H1 (cell line): ENCODE measurements around the gene ATP9B.

ENCODE experiments used
- CHD1 ChIP-seq: IDR thresholded peaks from 2 replicates; pipeline ENCODE4 v1.6.1; 2012; ENCODE audit warnings: low read depth, low read length, improper control_type of control experiment
- CHD7 ChIP-seq: fragments of 300-600 bp; sonication (generic); IDR thresholded peaks from 2 replicates; pipeline ENCODE4 v1.7.1; 2012; ENCODE audit warnings: low read length, moderate library complexity, mild to moderate bottlenecking, inconsistent platforms; ENCODE audit not compliant: insufficient replicate concordance
- CTCF ChIP-seq, 3 experiments: IDR thresholded peaks; 1 replicate in 2 of 3; 2 replicates in 1 of 3; pipeline versions ENCODE4 v1.5.1 to v1.6.1; 2011; ENCODE audit warnings: low read length in 3 of 3, mild to moderate bottlenecking in 3 of 3, inconsistent platforms in 2 of 3, low read depth in 1 of 3, moderate library complexity in 1 of 3; ENCODE audit not compliant: insufficient read depth in 1 of 3; ENCODE audit errors: control extremely low read depth in 1 of 3
- EP300 ChIP-seq, 2 experiments: IDR thresholded peaks; 1 replicate in 1 of 2; 2 replicates in 1 of 2; pipeline ENCODE4 v1.6.1; 2011 to 2012; ENCODE audit warnings: low read depth in 2 of 2, low read length in 2 of 2, mild to moderate bottlenecking in 2 of 2, borderline replicate concordance in 1 of 2, inconsistent platforms in 1 of 2, moderate library complexity in 1 of 2
- POLR2A ChIP-seq, 2 experiments: IDR thresholded peaks; 1 replicate in 1 of 2; 2 replicates in 1 of 2; pipeline ENCODE4 v1.6.1; 2011; ENCODE audit warnings: low read depth in 2 of 2, low read length in 2 of 2, mild to moderate bottlenecking in 2 of 2; ENCODE audit errors: control extremely low read depth in 1 of 2
- RAD21 ChIP-seq, 2 experiments: IDR thresholded peaks in 1 of 2; conservative IDR thresholded peaks in 1 of 2; 2 replicates each; pipeline ENCODE4 v1.6.1; 2011; ENCODE audit warnings: low read depth in 2 of 2, low read length in 2 of 2, improper control_type of control experiment in 1 of 2, inconsistent platforms in 1 of 2, mild to moderate bottlenecking in 1 of 2, moderate library complexity in 1 of 2

GRCh38 chr18:79047556-79048244 is 21.5 kb upstream of the ATP9B start:
- TF ChIP-seq CTCF (IDR thresholded peaks at IDR 0.05; ENCODE audit: control extremely low read depth in 1 of 3, insufficient read depth in 1 of 3, low read depth in 1 of 3, low read length in 3 of 3) (no peak), CHD7 (no peak), RAD21 (IDR thresholded peaks at IDR 0.05 in 1 of 2, conservative IDR thresholded peaks at IDR 0.05 in 1 of 2; ENCODE audit: low read depth in 2 of 2, low read length in 2 of 2) (no peak), EP300 (IDR thresholded peaks at IDR 0.05; ENCODE audit: borderline replicate concordance in 1 of 2, low read depth in 2 of 2, low read length in 2 of 2) (no peak), CHD1 (no peak), POLR2A (IDR thresholded peaks at IDR 0.05; ENCODE audit: control extremely low read depth in 1 of 2, low read depth in 2 of 2, low read length in 2 of 2) (no peak)
